TTC549 (cell line): ENCODE measurements around the gene CCDC69.
"Not testable (repeated sequence)": the region's sequence is repeated elsewhere in the genome, so short reads cannot be mapped to it uniquely, and the experiment has no call there.

Experiments used
- FAIRE-seq: peaks from 2 replicates; lab custom pipeline; 2012; peaks lifted over from hg19 to GRCh38; lab: Jason Lieb, UNC

Gene CCDC69

GRCh38 chr5:151245680-151246219 lies 21.9 kb upstream of the CCDC69 start:
- FAIRE-seq, result no peak

GRCh38 chr5:151244206-151244605 lies 20.3 kb upstream of the CCDC69 start:
- no peak for FAIRE-seq

- FAIRE-seq, result no peak
Measured at GRCh38 chr5:151243564-151243963, 19.7 kb upstream of the CCDC69 start.

GRCh38 chr5:151243127-151243526 lies 19.2 kb upstream of the CCDC69 start:
- FAIRE-seq, result no peak

GRCh38 chr5:151240924-151241635 lies 17.2 kb upstream of the CCDC69 start:
- no peak for FAIRE-seq

- FAIRE-seq, result not testable (repeated sequence)
Measured at GRCh38 chr5:151240268-151240835, 16.5 kb upstream of the CCDC69 start.

- FAIRE-seq, result peak; percentile 45
Measured at GRCh38 chr5:151239237-151239861, 15.5 kb upstream of the CCDC69 start.

- FAIRE-seq, result no peak
Measured at GRCh38 chr5:151238303-151238741, 14.4 kb upstream of the CCDC69 start.

- no peak for FAIRE-seq
Measured at GRCh38 chr5:151237685-151238084, 13.8 kb upstream of the CCDC69 start.

- no peak for FAIRE-seq
Measured at GRCh38 chr5:151236888-151237287, 13.0 kb upstream of the CCDC69 start.

GRCh38 chr5:151235239-151235571 lies 11.3 kb upstream of the CCDC69 start:
- not testable (repeated sequence) for FAIRE-seq

GRCh38 chr5:151234476-151235238 lies 10.8 kb upstream of the CCDC69 start:
- FAIRE-seq, result no peak

GRCh38 chr5:151233616-151234085 lies 9.8 kb upstream of the CCDC69 start:
- no peak for FAIRE-seq

- no peak for FAIRE-seq
Measured at GRCh38 chr5:151231359-151231758, 7.5 kb upstream of the CCDC69 start.

- FAIRE-seq, result no peak
Measured at GRCh38 chr5:151230048-151230680, 6.3 kb upstream of the CCDC69 start.

GRCh38 chr5:151228986-151229385 lies 5.1 kb upstream of the CCDC69 start:
- FAIRE-seq, result no peak

GRCh38 chr5:151227918-151228447 lies 4.1 kb upstream of the CCDC69 start:
- no peak for FAIRE-seq

- no peak for FAIRE-seq
Measured at GRCh38 chr5:151225475-151225874, 1.6 kb upstream of the CCDC69 start.

GRCh38 chr5:151225071-151225470 lies 1.2 kb upstream of the CCDC69 start:
- FAIRE-seq, result no peak

- no peak for FAIRE-seq
Measured at GRCh38 chr5:151224372-151224771, 480 bp upstream of the CCDC69 start.

GRCh38 chr5:151222790-151223446 lies 974 bp downstream of the CCDC69 start:
- no peak for FAIRE-seq
